ENCODE measurements around the gene TRAF7. TPM values are rescaled to one million over a fixed set of nuclear protein-coding genes. Genes with fewer than 3 reads are reported as not detected.

Gene TRAF7
- total and polyA plus RNA-seq, 2 of the 8 experiments (the other 6 are each of a cell fraction or from before 2014, with no cell fraction given), result 96.8 to 148 TPM

DNA sequence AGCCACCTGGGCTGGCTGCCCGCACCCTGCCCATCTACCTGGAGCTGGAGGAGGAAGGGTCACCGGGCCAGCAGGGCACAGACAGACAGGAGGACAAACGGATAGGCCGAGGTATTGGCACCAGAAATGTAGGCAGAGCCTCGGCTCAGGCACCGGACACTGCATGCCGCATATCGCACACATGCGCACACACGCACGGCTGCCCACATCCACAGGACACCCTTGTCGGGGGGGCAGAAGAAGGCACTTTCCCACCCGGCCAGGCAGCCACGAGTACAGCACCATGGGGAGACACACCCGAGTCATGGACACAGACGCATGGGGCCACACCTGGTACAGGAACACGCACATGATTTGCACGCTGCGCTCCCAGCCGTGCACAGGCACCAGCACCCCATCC is 26.4 kb downstream of the TRAF7 start (continued):
- TF ChIP-seq, protein P1, sequence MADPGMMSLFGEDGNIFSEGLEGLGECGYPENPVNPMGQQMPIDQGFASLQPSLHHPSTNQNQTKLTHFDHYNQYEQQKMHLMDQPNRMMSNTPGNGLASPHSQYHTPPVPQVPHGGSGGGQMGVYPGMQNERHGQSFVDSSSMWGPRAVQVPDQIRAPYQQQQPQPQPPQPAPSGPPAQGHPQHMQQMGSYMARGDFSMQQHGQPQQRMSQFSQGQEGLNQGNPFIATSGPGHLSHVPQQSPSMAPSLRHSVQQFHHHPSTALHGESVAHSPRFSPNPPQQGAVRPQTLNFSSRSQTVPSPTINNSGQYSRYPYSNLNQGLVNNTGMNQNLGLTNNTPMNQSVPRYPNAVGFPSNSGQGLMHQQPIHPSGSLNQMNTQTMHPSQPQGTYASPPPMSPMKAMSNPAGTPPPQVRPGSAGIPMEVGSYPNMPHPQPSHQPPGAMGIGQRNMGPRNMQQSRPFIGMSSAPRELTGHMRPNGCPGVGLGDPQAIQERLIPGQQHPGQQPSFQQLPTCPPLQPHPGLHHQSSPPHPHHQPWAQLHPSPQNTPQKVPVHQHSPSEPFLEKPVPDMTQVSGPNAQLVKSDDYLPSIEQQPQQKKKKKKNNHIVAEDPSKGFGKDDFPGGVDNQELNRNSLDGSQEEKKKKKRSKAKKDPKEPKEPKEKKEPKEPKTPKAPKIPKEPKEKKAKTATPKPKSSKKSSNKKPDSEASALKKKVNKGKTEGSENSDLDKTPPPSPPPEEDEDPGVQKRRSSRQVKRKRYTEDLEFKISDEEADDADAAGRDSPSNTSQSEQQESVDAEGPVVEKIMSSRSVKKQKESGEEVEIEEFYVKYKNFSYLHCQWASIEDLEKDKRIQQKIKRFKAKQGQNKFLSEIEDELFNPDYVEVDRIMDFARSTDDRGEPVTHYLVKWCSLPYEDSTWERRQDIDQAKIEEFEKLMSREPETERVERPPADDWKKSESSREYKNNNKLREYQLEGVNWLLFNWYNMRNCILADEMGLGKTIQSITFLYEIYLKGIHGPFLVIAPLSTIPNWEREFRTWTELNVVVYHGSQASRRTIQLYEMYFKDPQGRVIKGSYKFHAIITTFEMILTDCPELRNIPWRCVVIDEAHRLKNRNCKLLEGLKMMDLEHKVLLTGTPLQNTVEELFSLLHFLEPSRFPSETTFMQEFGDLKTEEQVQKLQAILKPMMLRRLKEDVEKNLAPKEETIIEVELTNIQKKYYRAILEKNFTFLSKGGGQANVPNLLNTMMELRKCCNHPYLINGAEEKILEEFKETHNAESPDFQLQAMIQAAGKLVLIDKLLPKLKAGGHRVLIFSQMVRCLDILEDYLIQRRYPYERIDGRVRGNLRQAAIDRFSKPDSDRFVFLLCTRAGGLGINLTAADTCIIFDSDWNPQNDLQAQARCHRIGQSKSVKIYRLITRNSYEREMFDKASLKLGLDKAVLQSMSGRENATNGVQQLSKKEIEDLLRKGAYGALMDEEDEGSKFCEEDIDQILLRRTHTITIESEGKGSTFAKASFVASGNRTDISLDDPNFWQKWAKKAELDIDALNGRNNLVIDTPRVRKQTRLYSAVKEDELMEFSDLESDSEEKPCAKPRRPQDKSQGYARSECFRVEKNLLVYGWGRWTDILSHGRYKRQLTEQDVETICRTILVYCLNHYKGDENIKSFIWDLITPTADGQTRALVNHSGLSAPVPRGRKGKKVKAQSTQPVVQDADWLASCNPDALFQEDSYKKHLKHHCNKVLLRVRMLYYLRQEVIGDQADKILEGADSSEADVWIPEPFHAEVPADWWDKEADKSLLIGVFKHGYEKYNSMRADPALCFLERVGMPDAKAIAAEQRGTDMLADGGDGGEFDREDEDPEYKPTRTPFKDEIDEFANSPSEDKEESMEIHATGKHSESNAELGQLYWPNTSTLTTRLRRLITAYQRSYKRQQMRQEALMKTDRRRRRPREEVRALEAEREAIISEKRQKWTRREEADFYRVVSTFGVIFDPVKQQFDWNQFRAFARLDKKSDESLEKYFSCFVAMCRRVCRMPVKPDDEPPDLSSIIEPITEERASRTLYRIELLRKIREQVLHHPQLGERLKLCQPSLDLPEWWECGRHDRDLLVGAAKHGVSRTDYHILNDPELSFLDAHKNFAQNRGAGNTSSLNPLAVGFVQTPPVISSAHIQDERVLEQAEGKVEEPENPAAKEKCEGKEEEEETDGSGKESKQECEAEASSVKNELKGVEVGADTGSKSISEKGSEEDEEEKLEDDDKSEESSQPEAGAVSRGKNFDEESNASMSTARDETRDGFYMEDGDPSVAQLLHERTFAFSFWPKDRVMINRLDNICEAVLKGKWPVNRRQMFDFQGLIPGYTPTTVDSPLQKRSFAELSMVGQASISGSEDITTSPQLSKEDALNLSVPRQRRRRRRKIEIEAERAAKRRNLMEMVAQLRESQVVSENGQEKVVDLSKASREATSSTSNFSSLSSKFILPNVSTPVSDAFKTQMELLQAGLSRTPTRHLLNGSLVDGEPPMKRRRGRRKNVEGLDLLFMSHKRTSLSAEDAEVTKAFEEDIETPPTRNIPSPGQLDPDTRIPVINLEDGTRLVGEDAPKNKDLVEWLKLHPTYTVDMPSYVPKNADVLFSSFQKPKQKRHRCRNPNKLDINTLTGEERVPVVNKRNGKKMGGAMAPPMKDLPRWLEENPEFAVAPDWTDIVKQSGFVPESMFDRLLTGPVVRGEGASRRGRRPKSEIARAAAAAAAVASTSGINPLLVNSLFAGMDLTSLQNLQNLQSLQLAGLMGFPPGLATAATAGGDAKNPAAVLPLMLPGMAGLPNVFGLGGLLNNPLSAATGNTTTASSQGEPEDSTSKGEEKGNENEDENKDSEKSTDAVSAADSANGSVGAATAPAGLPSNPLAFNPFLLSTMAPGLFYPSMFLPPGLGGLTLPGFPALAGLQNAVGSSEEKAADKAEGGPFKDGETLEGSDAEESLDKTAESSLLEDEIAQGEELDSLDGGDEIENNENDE (IDR thresholded peaks at IDR 0.05; ENCODE audit: insufficient replicate concordance, low read length), result no peak
- TF ChIP-seq POLR2AphosphoS5 (IDR thresholded peaks at IDR 0.05; ENCODE audit: low read depth, low read length) (no peak), POLR2A (IDR thresholded peaks at IDR 0.05; ENCODE audit: control extremely low read depth in 1 of 2, low read depth in 2 of 2, low read length in 2 of 2) (no peak), TCF12 (IDR thresholded peaks at IDR 0.05; ENCODE audit: low read depth, low read length) (no peak)
